EL (cell line): ENCODE measurements around the gene PAQR5.
A peak's percentile ranks its signal among the peaks of the same experiment; 100 is the strongest.
"Not testable (repeated sequence)": the region's sequence is repeated elsewhere in the genome, so short reads cannot be mapped to it uniquely, and the experiment has no call there.

Source experiments
- DNase-seq: peaks from one replicate; pipeline ENCODE4 v3.0.0-alpha.2; 2016

The PAQR5 gene, protein sequence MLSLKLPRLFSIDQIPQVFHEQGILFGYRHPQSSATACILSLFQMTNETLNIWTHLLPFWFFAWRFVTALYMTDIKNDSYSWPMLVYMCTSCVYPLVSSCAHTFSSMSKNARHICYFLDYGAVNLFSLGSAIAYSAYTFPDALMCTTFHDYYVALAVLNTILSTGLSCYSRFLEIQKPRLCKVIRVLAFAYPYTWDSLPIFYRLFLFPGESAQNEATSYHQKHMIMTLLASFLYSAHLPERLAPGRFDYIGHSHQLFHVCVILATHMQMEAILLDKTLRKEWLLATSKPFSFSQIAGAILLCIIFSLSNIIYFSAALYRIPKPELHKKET

DNA sequence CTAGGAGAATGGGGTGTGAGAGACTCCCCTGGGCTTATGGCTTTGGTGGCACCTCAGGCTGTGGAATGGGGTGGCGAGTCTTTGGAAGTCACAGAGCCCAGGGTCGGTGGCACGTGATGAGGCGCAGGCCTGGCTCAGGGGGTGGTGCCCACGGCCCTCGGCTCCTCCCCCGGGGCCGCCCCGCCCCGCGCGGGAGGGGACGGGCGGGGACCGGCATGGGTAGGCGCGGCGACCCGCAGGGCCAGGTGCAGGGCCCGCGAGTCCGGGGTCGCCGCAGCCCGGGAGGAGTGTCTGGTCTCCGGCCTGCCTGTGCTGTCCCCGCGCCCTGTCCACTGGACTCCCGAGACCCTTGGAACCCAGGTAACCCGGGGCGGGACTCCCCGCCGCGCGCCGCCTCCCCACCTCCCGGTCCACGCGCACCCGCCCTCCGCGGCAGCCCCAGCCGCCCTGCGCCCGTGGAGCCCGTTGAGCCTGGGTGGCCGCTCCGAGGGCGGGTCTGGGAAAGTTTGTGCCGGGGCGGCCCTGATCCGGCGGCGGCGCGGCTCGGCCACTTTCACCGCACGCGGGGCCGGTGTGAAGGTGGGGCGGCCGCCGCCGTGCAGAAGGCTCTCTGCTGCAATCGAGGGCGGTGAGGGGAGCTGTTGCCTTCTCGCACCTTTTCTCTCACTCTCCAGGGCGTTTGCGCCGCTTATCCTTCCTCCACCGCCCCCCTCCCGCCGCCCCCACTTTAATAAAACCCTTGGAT lies at the start of gene PAQR5:
TSS of gene PAQR5 (plus strand) at position 216 of the 745 bp plus-strand sequence. CDS start 61,169 bp downstream, outside the sequence.
- DNase-seq = peak; percentile 51

DNA sequence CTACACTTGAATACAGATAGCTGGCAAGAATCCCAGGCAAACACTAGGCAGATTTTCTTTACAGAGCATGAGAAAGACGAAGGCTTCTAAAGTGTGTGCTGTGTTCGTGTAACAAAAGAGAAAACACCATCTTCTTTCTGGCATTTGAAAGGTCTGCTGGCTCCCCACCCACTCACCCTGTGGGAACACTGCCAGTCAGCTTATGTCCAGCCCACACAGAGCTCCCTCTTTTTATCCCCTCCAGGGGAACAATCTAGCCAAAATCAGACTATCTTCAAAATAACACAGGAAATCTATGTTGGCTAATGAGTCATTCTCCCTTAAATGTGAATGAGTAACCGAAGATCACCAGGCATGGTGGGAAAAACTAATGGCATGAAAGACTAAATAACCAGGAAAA lies 45.6 kb upstream of the PAQR5 start:
- peak; percentile 92 for DNase-seq

DNA sequence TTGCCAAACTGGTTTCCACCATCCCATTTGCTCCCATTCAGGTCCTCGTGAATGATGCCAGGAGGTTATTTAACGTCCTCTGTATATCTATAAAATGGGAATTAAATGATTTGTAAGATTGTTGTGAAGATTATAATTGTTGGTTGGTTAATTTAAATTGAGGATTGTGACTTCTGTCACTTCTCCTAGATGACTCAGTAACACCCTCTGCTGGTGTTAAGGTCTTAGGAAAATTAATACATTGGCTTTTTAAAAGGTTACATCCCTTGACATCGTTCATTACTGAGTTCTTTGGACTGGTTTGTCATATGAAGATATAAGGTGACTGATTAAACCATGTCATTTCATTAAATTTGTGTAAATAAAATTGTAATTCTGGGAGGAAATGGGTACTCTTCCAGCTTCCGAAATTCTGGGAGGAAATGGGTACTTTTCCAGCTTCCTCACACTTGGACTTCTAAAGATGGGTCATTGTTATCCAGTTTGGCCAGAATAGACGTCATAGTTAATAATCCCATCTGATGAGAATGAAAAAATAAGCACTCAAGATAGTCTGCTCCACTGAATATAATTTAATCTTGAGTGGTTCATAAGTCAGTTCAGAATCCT lies 33.3 kb upstream of the PAQR5 start:
- DNase-seq = peak; percentile 33

DNA sequence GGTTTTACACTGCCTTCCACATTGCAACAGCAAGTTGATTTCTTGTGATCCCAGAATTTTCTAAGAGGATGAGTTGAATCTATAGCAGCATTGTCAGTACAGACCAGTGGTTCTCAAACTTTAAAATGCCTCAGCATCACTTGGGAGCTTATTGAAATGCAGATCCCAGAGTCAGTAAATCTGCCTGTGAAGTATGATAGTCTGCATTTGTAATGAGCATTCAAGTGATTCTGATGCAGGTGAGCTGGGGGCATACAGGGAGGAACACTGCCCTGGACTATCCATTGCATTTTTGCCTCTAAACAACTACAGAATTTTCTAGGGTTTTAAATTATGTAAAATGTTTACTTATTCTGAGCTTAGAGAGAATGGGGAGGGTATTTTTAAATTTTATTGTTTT lies 27.5 kb upstream of the PAQR5 start:
- DNase-seq = no peak

DNA sequence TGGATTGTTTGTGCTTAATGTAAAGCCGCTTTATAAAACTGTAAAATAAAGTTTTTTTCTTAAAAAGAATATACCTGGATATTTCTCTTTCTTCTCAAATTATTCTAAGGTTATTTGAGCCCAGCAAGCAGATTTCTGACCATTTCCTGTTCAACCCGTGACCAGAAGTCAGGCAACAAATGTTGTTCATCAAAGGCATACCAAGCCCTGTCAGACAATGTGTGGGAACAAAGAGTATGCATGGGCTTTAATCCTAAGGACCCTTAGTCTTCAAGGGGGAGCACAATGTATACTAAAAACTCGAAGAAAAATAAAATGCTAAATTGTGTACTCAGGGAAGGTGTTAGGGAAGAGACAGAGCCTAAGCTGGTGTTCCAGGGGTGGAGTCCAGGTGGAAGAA lies 26.6 kb upstream of the PAQR5 start:
- no peak for DNase-seq

DNA sequence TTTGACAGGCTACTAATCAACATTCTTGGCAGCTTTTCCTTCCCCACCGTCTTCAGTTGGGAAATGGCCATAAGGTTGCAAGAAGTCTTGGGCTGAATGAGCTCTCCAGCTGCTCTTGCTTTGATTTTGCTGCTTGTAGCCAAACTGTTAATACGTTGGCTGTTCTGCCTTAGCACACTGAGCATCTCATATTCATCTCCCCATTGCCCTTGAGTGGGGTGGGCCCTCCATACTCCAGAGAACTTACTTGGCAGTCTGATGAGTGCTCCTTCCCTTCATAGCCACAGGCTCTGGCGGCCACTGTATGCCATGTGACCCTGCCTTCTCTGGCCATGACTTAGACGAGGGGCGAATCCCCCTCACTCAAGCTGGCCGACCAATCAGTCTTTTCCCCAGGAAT lies 25.8 kb upstream of the PAQR5 start:
- no peak for DNase-seq

DNA sequence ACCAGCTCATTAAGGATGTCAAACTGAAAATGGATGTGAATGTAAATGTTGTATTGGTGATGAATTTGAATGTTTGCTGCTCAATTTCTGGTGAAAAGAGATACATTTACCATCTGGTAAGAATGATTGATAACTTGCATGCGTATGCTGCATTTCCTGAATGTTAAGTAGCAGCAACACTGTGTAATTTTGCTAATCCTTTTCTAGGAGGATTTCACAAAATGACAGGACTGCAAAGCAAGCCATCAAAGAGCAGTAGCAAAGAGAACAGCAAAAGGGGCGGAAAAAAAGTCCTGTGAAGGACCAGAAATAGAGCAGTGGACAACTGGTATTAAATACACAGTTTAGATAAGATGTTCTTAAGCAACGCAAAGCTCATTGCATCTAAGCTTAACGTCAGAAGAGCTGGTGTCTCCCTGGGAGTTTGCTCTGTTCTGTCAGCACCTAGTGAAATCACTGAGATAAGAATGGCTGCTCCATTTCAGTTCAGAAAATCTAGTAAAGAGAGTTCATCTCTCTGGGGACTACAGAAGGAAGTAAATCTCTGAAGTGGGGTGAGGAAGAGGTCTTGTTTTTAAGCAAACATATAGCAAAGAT lies 23.5 kb upstream of the PAQR5 start:
- no peak for DNase-seq

DNA sequence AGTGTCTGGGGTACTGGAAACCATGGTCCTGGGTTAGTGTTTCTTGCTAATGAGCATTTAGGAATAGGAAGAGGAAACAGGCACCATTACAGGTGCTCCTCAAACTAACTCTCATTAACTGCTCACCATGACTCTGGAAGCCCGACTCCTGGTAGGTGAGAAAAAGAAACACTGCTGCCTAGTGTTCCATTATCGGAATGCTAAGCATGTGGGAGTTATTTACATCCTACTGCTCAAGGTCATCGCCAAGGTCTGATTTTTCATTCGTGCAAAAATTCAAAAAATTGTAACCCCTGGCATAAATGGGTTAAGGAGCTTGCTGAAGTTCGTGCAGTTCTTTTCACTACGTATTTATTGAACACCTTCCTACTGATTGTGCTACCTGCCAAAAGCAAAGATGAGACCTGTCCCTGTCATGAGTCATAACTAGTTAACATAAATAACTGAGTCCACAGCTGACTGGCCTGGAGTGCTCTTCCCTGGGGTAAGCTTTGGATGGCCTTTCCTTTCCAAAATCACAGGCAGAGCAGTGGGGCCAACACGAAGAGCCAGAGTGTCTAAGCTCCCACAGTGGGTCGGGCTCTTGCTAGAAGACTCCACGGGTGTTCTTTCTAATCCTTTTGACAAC lies 22.7 kb upstream of the PAQR5 start:
- no peak for DNase-seq

DNA sequence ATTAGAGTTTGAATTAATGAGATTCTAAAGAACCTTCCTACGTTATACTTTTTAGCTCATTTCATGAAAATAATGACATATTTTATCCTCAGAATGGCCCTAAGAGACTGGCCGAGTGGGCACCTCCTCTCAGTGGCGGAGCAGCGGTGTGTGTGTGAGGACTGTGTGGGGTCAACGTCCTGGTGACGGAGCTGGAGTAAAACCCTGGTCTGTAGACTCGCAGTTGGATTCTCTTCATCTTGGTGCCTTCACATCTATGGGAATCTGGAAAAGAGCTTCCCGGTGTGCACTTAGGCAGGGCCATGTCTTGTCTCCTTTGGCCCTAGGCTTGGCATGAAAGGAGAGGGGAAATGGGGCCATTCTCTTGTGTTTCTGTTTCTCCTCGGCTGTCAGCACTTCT lies 21.4 kb upstream of the PAQR5 start:
- no peak for DNase-seq

DNA sequence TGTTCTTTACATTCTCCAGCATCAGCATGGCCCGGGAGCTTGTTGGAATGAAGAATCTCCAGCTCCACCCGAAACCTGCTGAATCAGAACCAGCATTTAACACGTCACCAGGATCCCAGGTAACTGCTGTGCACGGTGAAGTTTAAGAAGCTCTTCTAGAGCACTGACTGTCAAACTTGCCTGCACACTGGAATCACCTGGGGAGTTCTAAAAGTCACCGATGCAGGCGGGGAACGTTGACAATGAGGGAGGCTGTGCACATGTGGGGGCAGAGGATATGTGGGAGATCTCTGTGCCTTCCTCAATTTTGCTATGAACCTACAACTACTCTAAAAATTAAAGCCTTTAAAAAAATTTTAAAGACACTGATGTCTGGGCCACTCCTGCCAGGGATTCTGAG lies 19.1 kb upstream of the PAQR5 start:
- DNase-seq = no peak

DNA sequence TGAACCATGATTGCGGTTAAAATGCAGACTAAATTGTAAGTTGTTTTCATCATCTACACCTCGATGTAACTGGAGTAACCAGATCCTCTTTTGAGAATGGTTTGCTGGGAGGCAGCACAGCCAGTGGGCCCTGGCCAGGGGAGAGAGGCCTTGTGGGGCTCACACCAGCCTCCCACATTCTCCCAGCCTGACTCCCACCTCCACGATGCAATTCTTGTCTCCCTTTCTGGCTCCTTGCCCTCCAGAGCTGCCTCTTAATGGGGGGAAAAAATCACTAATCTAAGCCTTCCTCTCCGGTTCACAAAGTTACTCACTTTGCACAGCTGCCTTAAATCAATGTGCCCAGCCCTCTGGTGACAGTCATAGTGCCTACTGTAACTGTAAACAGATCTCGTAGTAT lies 17.9 kb upstream of the PAQR5 start:
- DNase-seq = no peak

DNA sequence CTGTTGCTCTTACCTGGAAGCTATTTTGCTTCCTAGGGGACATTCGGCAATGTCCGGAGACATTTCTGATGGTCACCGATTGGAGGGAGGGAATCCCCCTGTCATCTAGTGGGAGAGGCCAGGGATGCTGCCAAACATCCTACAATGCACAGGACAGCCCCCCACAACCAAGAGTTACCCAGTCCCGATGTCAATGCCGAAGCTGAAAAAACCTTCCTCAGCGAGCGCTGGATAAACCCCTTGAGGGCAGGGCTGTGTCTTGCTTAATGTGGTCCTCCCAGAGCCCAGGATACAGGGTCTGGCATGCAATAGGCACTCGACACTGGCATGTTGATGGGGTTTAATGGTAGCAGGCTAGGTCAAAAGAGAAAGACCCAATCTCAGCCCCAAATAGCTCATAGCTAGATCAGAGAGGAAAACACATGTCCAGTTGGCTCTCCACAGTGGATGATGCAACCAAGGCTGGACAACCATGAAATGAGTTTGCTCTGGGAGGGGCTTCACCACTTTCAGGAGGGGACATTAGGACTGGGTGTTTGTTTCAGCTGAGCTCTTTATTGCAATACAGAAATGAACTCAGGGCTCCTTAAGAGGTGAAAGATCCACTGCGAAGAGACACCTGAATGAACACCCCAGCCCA lies 16.5 kb upstream of the PAQR5 start:
- DNase-seq = no peak

DNA sequence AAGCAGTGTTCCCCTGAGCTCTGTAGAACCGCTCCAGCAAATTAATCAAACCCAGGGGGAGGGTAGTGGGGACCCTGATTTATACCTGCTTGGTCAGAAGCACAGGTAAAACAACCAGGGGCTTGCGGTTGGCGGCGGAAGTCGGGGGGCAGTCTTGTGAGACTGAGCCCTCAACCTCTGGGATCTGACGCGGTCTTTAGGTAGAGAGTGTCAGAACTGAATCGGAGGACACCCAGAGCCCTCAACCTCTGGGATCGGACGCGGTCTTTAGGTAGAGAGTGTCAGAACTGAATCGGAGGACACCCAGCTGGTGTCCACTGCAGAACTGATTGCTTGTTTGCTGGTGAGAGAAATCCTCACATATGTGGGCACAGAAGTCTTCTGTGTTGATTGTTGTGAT lies 12.9 kb upstream of the PAQR5 start:
- no peak for DNase-seq

DNA sequence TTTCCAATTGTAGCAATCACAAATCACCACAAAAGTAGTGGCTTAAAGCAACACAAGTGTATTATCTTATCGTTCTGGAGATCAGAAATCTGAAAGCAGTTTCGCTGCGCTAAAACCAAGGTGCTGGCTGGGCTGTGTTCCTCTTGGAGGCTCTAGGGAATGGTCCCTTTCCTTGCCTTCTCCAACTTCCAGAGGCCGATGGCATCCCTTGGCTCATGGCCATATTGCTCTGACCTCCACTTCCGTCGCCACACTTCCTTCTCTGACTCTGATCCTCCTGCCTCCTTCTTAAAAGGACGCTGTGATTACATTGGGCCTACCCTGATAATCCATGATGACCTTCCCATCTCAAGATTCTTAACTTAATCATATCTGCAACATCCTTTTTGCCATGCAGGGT lies 10.7 kb upstream of the PAQR5 start:
- DNase-seq = no peak

DNA sequence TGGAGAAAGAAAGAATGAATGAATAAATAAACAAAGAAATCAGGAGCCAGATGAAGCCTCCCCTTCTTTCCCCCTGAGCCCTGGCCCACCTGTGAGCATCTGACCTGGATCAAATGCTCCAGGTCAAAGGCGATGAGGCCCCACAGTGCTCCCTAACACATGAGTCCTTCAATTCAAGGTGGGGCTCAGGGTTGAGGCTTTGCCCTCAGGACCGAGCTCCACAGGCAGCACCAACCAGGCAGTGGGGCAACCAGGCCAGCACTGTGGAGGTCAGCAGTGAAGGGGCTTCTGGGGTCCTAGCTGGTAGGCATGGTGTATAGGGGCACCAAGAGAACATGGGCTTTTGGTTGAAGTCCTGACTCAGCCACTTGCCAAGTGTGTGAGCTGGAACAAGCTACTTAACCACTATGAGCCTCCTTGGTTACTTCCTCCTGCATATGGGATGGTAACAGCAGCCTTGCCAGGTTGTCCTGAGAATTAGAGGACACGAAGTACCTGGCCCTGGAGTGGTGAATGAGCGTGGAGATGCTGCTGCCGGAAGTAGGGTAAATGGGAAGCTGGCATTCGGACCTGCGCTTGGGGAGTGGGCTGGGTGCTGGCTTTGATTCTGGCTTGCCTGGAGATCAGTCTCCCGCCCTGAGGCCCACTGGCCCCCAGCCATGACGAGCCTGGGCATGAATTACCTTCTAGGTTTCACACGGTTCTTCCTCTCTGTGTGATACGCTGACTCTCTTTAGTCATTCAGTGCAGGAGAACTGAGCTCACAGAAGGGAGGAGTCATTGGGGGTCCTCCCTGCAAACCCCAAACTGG lies 10.0 kb upstream of the PAQR5 start:
- no peak for DNase-seq

DNA sequence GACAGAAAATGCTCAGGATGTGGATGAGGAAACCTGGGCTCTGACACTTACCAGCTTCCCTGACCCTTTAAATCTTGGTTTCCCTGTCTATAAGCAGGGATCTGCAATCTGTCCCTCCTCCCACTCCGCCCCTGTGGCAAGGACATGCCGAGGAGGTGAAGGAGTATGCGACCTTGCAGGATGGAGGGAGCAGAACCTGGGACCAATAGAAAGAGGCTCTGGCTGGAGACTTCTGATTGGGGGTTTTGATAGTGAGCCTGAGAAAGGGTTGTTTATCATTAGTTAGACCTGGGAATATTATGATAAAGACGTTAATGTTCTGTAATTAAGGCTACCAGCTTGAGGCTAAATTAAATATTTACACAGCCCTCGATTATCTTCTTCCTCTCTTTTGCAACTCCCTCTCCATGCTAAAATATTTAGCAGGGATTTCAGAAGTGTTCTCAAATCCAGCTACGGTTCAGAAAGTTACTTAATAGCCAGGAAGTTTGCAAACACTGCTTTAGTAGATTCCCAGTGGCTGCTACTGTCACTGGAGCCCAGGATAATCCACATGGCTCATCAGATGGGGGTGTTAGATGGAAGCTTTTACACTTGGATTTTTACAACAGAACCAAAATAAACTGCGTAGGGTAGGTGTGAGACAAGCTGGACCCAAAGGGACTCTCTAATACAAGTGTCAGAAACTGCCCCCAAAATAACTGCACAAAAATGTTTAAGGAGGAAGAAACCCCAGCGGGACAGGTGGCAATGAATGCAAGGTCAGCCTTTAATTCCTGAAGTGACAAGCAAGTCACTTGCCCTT lies 9.2 kb upstream of the PAQR5 start:
- no peak for DNase-seq

DNA sequence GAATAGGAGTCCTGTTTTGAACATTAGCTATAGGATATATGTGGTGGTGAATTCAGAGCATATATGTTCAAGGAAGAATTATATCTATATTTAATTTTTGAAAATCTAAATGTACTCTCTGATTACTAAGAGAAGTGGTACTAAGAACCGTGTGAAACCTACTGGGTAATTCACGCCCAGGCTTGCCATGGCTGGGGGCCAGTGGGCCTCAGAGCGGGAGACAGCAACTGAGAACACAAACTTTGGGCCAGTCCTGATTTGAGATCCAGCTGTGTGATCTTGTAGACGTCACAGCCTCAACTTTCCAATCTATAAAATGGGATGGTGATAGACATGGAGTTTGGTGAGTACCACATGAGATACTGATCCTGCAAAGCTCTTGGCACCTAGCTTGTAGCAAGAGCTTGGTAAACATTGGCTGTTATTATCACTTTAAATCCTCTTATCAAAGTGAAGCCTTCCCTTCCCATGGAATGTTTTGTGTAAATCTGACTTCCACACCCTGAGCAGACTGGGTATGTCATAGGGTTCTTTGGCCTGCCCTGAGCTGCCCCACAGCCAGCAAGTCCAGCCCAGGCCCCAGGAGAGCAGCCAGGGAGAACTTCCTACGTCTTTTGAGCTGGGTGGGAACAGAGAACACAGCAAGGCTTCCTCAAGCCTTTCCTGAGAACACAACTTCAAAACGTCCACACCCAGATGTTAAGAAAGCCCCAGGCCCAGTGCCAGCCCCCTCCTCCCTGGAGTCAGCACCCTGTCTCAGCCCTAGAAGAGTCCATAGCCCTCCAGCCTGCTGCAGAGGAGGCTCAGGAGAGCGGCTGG lies 8.2 kb upstream of the PAQR5 start:
- no peak for DNase-seq

DNA sequence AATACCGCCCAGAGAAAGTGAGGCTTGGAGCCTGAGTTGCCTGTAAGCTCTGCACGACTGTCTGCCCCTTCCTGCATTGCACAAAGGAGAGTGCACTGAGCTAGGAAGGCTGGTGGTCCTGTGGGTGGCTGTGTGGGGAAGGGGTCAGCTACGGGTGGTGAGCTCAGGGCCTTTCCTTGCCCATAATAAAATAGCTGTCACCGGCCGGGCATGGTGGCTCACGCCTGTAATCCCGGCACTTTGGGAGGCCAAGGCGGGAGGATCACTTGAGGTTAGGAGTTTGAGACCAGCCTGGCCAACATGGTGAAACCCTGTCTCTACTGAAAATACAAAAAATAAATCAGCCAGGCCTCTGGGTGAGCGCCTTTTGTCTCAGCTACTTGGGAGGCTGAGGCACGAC lies 7.1 kb upstream of the PAQR5 start:
- not testable (repeated sequence) for DNase-seq

DNA sequence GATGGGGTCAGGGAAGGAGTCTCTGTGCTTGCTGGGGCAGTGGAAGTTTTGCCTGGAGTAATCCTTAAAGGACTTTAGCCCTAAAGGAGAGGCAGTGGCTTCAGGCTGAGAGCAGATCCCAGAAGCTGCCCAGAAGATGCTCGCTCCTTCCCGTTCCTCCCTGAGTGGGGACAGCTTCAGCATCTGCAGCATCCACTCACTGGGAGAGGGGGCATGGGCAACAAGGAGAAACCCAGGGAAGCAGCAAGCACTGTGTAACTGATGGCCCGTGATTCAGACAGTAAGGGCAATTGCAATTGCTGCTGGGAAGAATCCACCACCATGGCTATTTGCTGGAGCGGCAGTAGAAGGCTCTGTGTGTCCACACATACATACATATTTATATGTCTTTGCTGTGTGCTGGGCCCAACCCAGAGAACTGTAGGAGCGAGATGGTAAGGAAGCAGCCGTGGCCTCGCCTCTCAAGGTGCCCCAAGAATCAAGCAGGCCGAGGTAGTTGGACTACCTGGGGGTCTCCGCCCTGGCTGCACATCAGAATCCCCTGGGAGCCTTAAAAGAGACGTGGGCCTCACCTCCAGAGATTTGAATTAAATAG lies 5.8 kb upstream of the PAQR5 start:
- DNase-seq = no peak
